Uterus (tissue), 2 donors: Measurements from ENCODE around the gene UACA.

Experiments used
- CTCF ChIP-seq, 4 experiments: fragments of 200-600 bp in 2 of 4; fragments of 450-650 bp in 2 of 4; sonication (generic) in 2 of 4; IDR thresholded peaks; one replicate each; pipeline ENCODE4 v1.5.1; 2016 to 2019; ENCODE audit warnings: antibody characterized with exemption in 4 of 4, mild to moderate bottlenecking in 2 of 4, moderate library complexity in 1 of 4
- POLR2A ChIP-seq, 2 donors: fragments of 450-650 bp; IDR thresholded peaks; one replicate each; pipeline ENCODE4 v1.6.1; 2016; ENCODE audit warnings: antibody characterized with exemption in 2 of 2, mild to moderate bottlenecking in 1 of 2, moderate library complexity in 1 of 2

GRCh38 chr15:70625438-70625837 lies 137.9 kb downstream of the UACA start:
- TF ChIP-seq CTCF (IDR thresholded peaks at IDR 0.05) (no peak), POLR2A (IDR thresholded peaks at IDR 0.05) (no peak)
